Sigmoid colon (tissue), 4 donors: ENCODE data around the gene SLA2.

Experiments
- CTCF ChIP-seq, 4 experiments: fragments of 450-650 bp in 3 of 4; fragments of 200-600 bp in 1 of 4; IDR thresholded peaks; one replicate each; pipeline ENCODE4 v1.5.1; 2016 to 2019; ENCODE audit warnings: antibody characterized with exemption in 4 of 4, mild to moderate bottlenecking in 3 of 4, moderate library complexity in 2 of 4
- EP300 ChIP-seq, 4 donors: sonication (generic); formaldehyde crosslinking; IDR thresholded peaks; one replicate each; pipeline ENCODE4 v1.6.1; 2017; ENCODE audit warnings: antibody characterized with exemption in 4 of 4
- POLR2A ChIP-seq, 2 donors: fragments of 450-650 bp; IDR thresholded peaks; one replicate each; pipeline ENCODE4 v1.6.1; 2016; ENCODE audit warnings: antibody characterized with exemption in 2 of 2, mild to moderate bottlenecking in 2 of 2, moderate library complexity in 2 of 2

- TF ChIP-seq CTCF (IDR thresholded peaks at IDR 0.05) (no peak), POLR2A (IDR thresholded peaks at IDR 0.05) (no peak), EP300 (IDR thresholded peaks at IDR 0.05) (no peak)
Observed at GRCh38 chr20:36631646-36632045, 14.3 kb downstream of the SLA2 start.
